SIG-M5 (cell line): ENCODE results near the gene CPNE5.

Experiments
- DNase-seq: peaks from one replicate; lab custom pipeline; 2025; lab: John Stamatoyannopoulos, UW

CPNE5 gene

DNA sequence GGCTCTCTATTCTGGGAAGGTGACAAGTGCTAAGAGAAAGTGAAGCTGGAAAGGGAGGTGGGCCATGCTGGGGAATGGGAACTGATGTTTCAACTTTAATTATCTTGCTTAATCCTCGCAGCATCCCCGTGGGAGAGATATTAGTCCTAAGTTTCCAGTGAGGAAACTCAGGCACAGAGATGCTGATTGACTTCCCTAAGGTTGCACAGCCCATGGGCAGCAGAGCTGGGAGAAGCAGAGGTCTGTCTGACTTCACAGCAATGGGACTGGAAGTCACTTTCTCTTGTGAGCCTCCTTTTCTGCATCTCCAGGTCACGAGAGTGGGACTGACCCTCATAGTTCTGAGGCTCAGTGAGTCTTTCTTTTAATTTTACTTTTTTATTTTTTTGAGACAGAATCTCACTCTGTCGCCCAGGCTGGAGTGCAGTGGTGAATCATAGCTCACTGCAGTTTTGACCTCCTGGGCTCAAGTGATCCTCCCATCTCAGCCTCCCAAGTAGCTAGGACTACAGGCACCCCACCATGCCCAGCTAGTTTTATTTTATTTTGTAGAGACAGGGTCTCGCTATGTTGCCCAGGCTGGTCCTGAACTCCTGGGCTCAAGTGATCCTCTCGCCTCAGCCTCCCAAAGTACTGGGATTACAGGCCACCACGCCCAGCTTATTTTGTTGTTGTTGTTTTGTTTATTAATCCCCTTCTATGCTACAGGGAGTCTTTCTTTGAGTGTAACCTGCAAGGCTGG lies 139.0 kb downstream of the CPNE5 start:
- DNase-seq, result no peak

DNA sequence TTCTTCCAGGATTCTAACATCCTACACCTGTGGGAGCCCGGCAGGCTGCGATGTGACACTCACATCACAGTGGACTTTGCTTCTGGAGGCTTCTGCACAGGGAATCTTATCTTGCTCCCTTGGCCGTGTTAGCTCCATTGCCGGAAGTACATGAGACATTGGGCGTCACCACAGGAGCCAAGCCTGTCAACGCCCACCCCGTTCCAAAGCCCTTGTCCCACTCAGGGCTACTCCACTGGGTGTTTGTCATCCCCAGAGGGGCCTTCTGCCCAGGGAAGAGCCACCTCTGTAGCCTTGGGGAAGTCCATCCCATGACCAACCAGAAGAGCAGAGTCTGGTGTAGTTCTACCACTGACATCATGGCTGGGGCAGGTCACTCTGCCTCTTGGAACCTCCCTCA lies 139.9 kb downstream of the CPNE5 start:
- DNase-seq, result no peak

DNA sequence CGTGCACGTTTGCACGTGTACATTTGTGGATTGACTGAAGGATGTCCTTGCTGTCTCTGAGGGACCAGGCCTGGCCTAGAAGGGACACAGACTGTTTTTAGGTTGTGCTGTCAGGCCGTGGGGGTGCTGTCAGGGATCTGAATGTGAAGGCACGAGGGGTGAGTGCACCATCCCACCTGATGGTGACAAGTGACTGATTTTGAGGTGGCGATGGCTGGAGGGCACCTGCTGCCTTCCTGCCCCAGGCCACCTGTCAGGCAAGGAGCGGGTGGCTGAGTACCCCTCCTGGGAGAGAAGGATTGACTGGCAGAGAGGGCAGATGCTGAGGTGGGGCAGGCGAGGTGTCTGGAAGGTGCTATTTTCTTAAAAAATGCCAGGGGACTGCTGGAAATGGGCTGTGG lies 140.4 kb downstream of the CPNE5 start:
- no peak for DNase-seq

DNA sequence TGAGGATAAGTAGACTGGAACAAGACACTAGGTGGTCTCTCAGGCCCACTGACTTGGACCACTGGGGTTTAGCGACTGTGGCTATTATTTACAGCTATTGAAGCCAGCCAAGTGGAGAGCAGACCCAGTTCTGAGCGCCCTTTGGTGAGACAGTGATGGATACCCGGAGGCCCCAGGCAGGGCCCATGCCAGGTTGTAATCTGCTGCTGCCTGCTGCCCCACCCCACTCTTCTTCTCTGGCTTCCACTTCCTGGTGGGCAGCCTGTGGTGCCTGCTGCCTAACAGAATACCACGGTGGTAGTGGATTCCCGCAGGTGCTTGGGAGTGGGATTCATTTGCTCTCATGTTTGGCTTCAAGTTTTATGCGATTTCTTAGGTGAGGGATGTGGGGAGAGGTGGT lies 141.0 kb downstream of the CPNE5 start:
- DNase-seq, result no peak

DNA sequence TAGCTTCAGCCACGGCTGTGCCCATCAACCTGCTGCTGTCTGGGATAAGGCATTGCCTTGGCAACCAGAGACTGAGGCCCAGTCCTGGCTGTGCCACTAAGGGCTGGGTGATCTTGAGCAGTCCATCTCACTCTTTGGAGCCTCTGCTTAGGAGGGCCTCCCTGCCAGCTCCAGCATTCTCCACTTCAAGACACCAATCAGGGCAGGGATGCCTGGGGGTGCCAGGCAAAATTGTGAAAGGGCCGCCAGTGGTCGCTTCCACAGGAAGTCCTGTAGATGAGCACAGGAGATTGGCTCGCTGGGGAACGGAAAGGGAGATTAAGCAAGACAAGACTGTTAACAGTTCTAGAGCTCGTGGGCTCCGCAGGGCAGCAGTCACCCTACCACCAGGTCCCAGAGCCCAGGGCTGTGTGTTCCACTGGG lies 141.8 kb downstream of the CPNE5 start, which contains the start of gene RAB44:
RAB44 (plus strand) TSS at position 346 of the 423 bp plus-strand sequence. CDS start 6,410 bp downstream, outside the sequence.
- DNase-seq, result peak; percentile 77

DNA sequence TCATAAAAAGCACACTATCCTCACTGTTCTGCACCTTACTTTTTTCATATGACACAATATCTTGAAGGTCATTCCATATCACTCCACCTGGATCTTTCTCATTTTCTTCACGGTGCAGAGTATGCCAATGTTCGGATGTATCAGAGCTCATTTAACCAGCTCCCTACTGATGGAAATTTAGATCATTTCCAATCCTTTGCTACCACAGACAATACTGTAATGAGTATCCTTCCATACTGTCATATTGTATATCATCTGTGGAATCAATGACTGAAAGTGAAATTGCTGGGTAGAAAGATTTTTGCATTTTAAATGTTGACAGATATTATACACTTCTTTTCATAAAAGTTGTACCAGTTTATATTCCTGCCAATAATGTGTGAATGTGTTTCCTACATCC lies 143.8 kb downstream of the CPNE5 start:
- no peak for DNase-seq

DNA sequence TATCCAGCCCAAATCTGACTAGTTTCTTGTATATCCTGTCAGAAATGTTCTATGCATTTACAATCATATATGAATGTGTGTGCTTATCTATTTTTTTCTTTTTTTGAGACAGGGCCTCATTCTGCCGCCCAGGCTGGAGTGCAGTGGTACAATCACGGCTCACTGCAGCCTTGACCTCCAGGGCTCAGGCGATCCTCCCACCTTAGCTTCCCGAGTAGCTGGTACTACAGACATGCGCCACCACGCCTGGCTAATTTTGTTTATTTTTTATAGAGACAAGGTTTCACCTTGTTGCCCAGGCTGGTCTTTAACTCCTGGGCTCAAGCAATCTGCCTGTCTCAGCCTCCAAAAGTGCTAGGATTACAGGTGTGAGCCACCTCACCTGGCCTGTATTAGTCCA lies 144.6 kb downstream of the CPNE5 start:
- no peak for DNase-seq

DNA sequence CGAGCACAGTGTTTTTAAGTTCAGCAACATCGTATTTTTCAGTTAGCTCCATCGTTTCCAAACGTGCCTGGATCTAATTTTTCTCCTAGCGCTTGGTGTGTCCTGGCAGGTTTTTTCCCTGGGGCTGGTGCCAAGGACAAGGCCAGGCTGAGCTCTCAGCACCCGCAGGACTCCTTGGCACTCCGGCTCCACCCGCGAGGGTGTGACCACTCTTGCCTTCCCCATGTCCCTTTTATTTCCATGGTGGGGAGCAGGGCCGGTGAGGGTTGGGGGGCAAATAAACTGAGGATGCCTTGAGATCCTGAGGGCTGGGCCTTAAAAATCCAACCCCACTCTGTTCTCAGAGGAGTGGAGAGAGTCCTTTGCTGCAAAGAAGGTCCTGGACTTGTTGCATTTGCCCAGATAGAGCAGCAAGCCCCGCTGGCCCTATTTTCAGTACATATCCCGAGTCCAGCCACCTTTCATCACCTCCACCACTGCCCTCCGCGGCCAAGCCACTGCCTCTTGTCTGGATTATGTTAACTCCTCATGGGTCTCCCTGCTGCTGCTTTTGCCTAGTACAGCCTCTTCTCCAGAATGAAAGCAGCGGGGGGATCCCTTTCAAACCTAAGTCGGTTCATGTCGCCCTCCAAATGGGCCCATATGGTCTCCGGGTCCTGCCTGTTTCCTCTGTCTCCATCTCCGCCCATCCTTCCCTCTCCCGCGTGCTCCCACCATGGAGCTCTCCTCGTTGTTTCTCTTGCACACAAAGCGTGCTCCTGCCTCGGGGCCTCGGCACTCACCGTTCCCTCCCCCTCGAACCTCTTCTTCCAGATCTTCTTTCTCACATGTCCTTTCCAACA lies 146.2 kb downstream of the CPNE5 start:
- DNase-seq, result no peak

DNA sequence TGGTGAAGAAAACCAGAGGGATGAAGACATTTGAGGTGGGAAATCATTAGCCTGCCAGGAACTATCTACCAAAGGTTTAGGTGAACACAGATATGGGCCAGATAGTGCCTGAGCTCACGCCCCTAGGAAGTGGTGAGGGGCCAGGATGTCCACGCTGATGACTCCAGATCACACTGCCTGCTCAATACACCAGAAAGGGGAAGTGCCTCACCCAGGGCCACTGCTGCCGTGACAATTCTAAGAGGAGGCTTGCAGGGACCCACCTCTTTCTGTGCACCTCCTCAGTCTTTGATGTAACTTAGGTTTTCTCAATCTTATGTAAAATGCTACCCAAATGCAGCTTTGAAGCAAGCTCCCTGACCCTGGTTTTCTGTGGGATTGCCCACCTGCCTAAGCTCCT lies 147.0 kb downstream of the CPNE5 start:
- peak; percentile 47 for DNase-seq

DNA sequence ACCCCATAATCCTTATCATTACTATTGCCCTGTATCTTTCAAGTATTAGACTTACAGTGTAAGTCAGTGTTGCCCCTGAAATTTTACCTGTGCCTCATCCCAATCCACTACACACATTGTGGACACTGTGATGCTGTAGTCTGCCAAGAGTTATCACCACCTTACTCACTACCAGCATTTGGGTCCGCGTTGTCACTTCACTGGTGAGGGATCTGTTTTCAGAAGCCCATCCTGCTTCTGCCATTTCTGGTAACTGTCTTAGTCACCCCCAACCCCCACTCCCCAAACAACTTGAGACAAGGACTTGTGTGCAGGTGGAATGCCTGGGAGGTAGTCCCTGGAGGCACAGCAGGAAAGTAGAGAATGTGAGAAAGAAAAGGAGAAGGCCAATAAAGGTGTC lies 147.6 kb downstream of the CPNE5 start:
- no peak for DNase-seq

DNA sequence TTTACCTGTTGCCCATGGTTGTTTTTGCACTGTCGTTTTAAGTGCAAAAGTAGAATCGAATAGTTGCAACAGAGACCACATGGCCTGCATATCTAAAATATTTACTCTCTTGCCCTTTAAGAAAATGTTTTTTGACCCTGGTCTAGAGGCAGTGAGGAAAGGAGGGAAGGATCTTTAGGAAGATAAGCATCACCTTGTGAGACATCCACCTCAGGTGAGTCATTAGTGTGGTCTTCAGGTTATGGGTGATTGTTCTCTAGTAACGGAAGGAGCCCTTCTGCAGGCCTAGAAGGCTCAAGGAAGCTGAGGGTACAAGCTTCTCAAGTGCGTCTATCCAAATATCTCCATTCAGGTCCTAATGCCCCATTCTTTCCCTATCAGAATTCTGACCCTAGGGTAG lies 148.2 kb downstream of the CPNE5 start:
- DNase-seq, result no peak
